Colonic mucosa (tissue), 2 donors: ENCODE results near the gene DPY19L1. TPM values are rescaled to one million over a fixed set of nuclear protein-coding genes. Genes with fewer than 3 reads are reported as not detected.

Source experiments
- microRNA-seq: library from miRNA; unstranded; fragments of <30 nt; microRNA quantifications from one replicate; pipeline ENCODE4, GENCODE V29; 2019
- total RNA-seq, 2 donors: library from RNA; stranded (reverse); fragmentation: NEBNext Ultra II Directional in 1 of 2; extraction: Animal tissue kit (Norgen Biotek cat#: 25700) in 1 of 2; gene quantifications; one replicate each; pipeline ENCODE4 v1.2.1, GENCODE V29; 2021
- donor health status: DM: no; HTN: no; CAD: no.
- donor health status: DM: no; HTN: no; CAD: no.

The DPY19L1 gene
- total RNA-seq, 2 donors from 2014 or later: 21.9 to 26.2 TPM

Small RNAs within 50 kb of the gene (microRNA-seq; reads per million reads assigned to microRNA genes)
- gene MIR548N: 1.7 reads per million

Other genes with a start within 250 kb of the DPY19L1 start
- under 1 TPM in 1 of 2 donors, not detected in 1; 0.27 TPM for gene TBX20, start 216.6 kb upstream of the DPY19L1 start, total RNA-seq